PC-9 (cell line): ENCODE data around the gene MYO1C. TPM values are rescaled to one million over a fixed set of nuclear protein-coding genes. Genes with fewer than 3 reads are reported as not detected.
A peak's percentile ranks its signal among the peaks of the same experiment; 100 is the strongest.

Experiments used
- BruUV-seq: library from RNA; stranded (reverse); fragments of 400-500 nt; replicated peaks from 2 replicates; lab custom pipeline; 2021; lab: Mats Ljungman, UMichigan
- CTCF ChIA-PET: fragments of 300-600 bp; sonication (Branson Sonifier 250); formaldehyde crosslinking; loops from one replicate; lab custom pipeline; 2022; ENCODE audit warnings: antibody characterized with exemption; lab: Charles Lee
- POLR2A ChIA-PET: fragments of 300-600 bp; sonication (Branson Sonifier 250); formaldehyde crosslinking; loops from one replicate; lab custom pipeline; 2022; ENCODE audit warnings: antibody characterized with exemption; ENCODE audit not compliant: unreplicated experiment; lab: Charles Lee
- DNase-seq, 2 experiments: peaks; one replicate each; pipeline versions ENCODE4 v3.0.0 to v3.0.0-alpha.2; 2015 to 2022; ENCODE audit warnings: mixed read lengths in 1 of 2
- H2AFZ ChIP-seq: fragments of 200-600 bp; sonication (generic); 2 replicates; pipeline ENCODE4 v1.8.1; 2017; ENCODE audit warnings: antibody characterized with exemption
- H3F3A ChIP-seq: fragments of 200-600 bp; sonication (generic); 2 replicates; pipeline ENCODE4 v1.8.1; 2017; ENCODE audit warnings: antibody characterized with exemption, mild to moderate bottlenecking, low read depth; ENCODE audit not compliant: insufficient read depth
- H3K27ac ChIP-seq: fragments of 200-600 bp; sonication (generic); 2 replicates; pipeline ENCODE4 v1.6.1; 2016; ENCODE audit warnings: mixed run types
- H3K27me3 ChIP-seq: fragments of 200-600 bp; sonication (generic); 2 replicates; pipeline ENCODE4 v1.6.1; 2016; ENCODE audit warnings: low read depth, mixed run types; ENCODE audit not compliant: insufficient read depth
- H3K36me3 ChIP-seq: fragments of 200-600 bp; sonication (generic); 2 replicates; pipeline ENCODE4 v1.6.1; 2016; ENCODE audit warnings: low read depth, mixed run types
- H3K4me1 ChIP-seq: fragments of 200-600 bp; sonication (generic); replicated peaks from 2 replicates; pipeline ENCODE4 v1.6.1; 2016; ENCODE audit warnings: mixed run types; ENCODE audit not compliant: insufficient read depth
- H3K4me2 ChIP-seq: fragments of 200-600 bp; sonication (generic); 2 replicates; pipeline ENCODE4 v1.6.1; 2017; ENCODE audit warnings: mixed run types
- H3K4me3 ChIP-seq: fragments of 200-600 bp; sonication (generic); 2 replicates; pipeline ENCODE4 v1.6.1; 2016; ENCODE audit warnings: mixed run types
- H3K79me2 ChIP-seq: fragments of 200-600 bp; sonication (generic); 2 replicates; pipeline ENCODE4 v1.6.1; 2017; ENCODE audit warnings: low read depth, mixed run types
- H3K9me2 ChIP-seq: fragments of 200-600 bp; sonication (generic); 2 replicates; pipeline ENCODE4 v1.8.1; 2017; ENCODE audit warnings: mild to moderate bottlenecking; ENCODE audit not compliant: insufficient read depth
- H3K9me3 ChIP-seq: fragments of 200-600 bp; sonication (generic); 2 replicates; pipeline ENCODE4 v1.8.1; 2016; ENCODE audit warnings: low read depth; ENCODE audit not compliant: insufficient read depth
- H4K20me1 ChIP-seq: fragments of 200-600 bp; sonication (generic); 2 replicates; pipeline ENCODE4 v1.8.1; 2017; ENCODE audit not compliant: insufficient read depth
- CTCF ChIP-seq: fragments of 200-600 bp; sonication (generic); conservative IDR thresholded peaks from 2 replicates; pipeline ENCODE4 v1.6.1; 2017; ENCODE audit warnings: mixed run types, antibody characterized with exemption, mild to moderate bottlenecking, moderate library complexity
- EZH2 ChIP-seq: fragments of 200-600 bp; sonication (generic); IDR thresholded peaks from 2 replicates; pipeline ENCODE4 v1.8.0; 2017; ENCODE audit warnings: antibody characterized with exemption, low read depth
- intact Hi-C: fragments of 100-400 bp; cut with micrococcal nuclease; formaldehyde crosslinking; loops from one replicate; pipeline ENCODE4 v1.10.0; 2022; ENCODE audit not compliant: unreplicated experiment
- total RNA-seq: library from RNA; stranded (reverse); gene quantifications from 2 replicates; pipeline ENCODE4 v1.2.3, GENCODE V29; 2021

Gene MYO1C
- total RNA-seq, 1 experiment from 2014 or later, result 237 TPM

- peak in 1 of 2 experiments; percentile 33 for DNase-seq
- Histone ChIP-seq H3K36me3 (no peaks in the 10 kb centered on the region), H3F3A (peaks cover 30% of the 10 kb centered on the region; the same call in 1 of the 2 replicates), H3K4me3 (no peak overlapping the region), H3K9me3 (no peaks in the 10 kb centered on the region), H2AFZ (no peak overlapping the region), H3K27me3 (no peaks in the 10 kb centered on the region), H3K27ac (no peak overlapping the region), H3K79me2 (peaks cover 11% of the 10 kb centered on the region), H4K20me1 (no peaks in the 10 kb centered on the region), H3K4me1 (peaks cover 13% of the 10 kb centered on the region; the same call in 1 of the 2 replicates), H3K4me2 (no peak overlapping the region), H3K9me2 (no peaks in the 10 kb centered on the region)
- TF ChIP-seq CTCF (no peak), EZH2 (no peak)
- CTCF ChIA-PET, result interaction anchor here (0.5 kb wide), 1 partner anchor 56 kb away, joined by 3 read pairs; no protein-coding TSS in a partner anchor
- intact Hi-C loops, result no loop called here
- POLR2A ChIA-PET, result no interaction called here
- BruUV-seq, result no TSS peak
These were observed 2.3 kb upstream of the MYO1C start for GRCh38 chr17:1494736-1495253.

GRCh38 chr17:1494203-1494602 is 1.7 kb upstream of the MYO1C start:
- no peak for TF ChIP-seq EZH2
- no peak for TF ChIP-seq CTCF
- Histone ChIP-seq H2AFZ (no peak overlapping the region), H3F3A (peaks cover 36% of the 10 kb centered on the region; the same call in 1 of the 2 replicates), H3K4me2 (no peak overlapping the region), H3K27ac (no peak overlapping the region), H3K36me3 (no peaks in the 10 kb centered on the region), H3K4me3 (no peak overlapping the region), H3K79me2 (peaks cover 17% of the 10 kb centered on the region), H3K27me3 (no peaks in the 10 kb centered on the region), H4K20me1 (no peaks in the 10 kb centered on the region), H3K9me3 (no peaks in the 10 kb centered on the region), H3K9me2 (no peaks in the 10 kb centered on the region), H3K4me1 (peaks cover 19% of the 10 kb centered on the region; the same call in 1 of the 2 replicates)
- intact Hi-C loops, result no loop called here
- BruUV-seq, result no TSS peak
- POLR2A ChIA-PET, result no interaction called here
- no peak for DNase-seq
- CTCF ChIA-PET, result interaction anchor here (0.5 kb wide), 1 partner anchor 55 kb away, joined by 3 read pairs; no protein-coding TSS in a partner anchor

GRCh38 chr17:1493291-1493980 is 950 bp upstream of the MYO1C start:
- no peaks in the 10 kb centered on the region for H3K9me3 ChIP-seq
- peaks cover 27% of the 10 kb centered on the region; the same call in 1 of the 2 replicates for H3K4me1 ChIP-seq
- H2AFZ ChIP-seq, result no peak overlapping the region
- H3K79me2 ChIP-seq, result peaks cover 24% of the 10 kb centered on the region
- no peak for DNase-seq
- peaks cover 44% of the 10 kb centered on the region; the same call in 1 of the 2 replicates for H3F3A ChIP-seq
- H3K36me3 ChIP-seq, result no peaks in the 10 kb centered on the region
- H3K27me3 ChIP-seq, result no peaks in the 10 kb centered on the region
- TF ChIP-seq EZH2, result no peak
- TF ChIP-seq CTCF, result no peak
- ChIA-PET POLR2A (interaction anchor here (0.6 kb wide), 3 partner anchors 10 to 146 kb away, joined by 3 to 5 read pairs (median 3); no protein-coding TSS in a partner anchor), CTCF (no interaction called here)
- no peak overlapping the region for H3K4me3 ChIP-seq
- no TSS peak for BruUV-seq
- no peaks in the 10 kb centered on the region for H3K9me2 ChIP-seq
- no peaks in the 10 kb centered on the region for H4K20me1 ChIP-seq
- H3K27ac ChIP-seq, result no peak overlapping the region
- no peak overlapping the region for H3K4me2 ChIP-seq
- intact Hi-C loops, result no loop called here
